NCI-H2107 treated with DMSO at 0.1 percent for 48 hours (cell line): ENCODE measurements around the gene AK5.

ENCODE experiments used
- DNase-seq: peaks from one replicate; lab custom pipeline; 2025; ENCODE audit not compliant: unreplicated experiment; lab: John Stamatoyannopoulos, UW

The AK5 gene

GRCh38 chr1:77350012-77350770, 68.4 kb downstream of the AK5 start:
- no peak for DNase-seq

DNA sequence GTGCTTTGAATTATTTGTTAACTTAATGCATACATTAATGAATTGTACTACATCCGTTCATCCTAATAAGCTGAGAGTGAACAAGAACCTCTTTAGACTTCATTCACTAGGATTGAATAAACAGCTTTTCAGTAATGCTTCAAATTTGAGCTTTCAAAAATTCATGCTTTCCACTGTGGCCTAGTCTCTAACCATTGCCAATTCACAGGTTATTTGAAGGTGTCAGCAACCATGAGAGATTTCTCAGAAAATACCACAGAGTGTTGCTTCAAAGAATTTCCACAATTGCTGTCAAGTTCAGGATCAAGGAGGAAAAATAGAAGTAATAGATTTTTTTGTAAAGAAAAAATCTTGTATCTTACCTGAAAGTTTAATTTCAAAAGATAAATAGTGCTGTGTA, 72.7 kb downstream of the AK5 start:
- DNase-seq: no peak

DNA sequence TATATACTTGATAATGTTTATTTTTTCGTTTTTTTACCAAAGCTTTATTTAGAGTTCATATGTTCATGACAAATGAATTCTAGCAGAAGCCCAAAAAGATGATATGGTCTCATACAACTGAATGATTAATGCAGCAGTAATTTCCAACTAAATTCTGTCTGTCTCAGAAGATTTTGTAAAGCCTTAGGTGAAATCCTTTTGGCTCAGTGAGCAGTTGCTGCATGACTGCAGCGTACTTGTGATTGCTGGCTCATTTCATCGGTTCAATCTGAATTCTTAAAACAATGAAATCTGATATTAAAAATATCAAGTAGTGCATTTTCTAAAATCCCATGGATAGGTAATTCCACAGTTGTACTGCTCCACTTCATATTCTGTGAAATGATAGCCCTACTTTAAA, 73.2 kb downstream of the AK5 start:
- no peak for DNase-seq

GRCh38 chr1:77356136-77356535, 74.3 kb downstream of the AK5 start:
- DNase-seq: no peak

GRCh38 chr1:77360256-77360655, 78.4 kb downstream of the AK5 start:
- no peak for DNase-seq

DNA sequence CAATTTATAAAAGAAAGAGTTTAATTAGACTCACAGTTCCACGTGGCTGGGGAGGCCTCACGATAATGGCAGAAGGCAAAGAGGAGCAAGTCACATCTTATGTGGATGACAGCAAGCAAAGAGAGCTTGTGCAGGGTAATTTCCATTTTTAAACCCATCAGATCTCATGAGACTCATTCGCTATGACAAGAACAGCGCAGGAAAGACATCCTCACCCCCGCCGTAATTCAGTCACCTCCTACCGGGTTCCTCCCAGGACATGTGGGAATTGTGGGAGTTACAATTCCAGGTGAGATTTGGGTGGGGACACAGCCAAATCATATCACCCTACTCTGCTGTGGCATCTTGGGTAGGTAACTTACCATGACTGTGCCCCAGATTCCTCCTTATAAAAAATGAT, 79.8 kb downstream of the AK5 start:
- DNase-seq: no peak

- DNase-seq: no peak
These were observed 88.3 kb downstream of the AK5 start for GRCh38 chr1:77370161-77370560.

DNA sequence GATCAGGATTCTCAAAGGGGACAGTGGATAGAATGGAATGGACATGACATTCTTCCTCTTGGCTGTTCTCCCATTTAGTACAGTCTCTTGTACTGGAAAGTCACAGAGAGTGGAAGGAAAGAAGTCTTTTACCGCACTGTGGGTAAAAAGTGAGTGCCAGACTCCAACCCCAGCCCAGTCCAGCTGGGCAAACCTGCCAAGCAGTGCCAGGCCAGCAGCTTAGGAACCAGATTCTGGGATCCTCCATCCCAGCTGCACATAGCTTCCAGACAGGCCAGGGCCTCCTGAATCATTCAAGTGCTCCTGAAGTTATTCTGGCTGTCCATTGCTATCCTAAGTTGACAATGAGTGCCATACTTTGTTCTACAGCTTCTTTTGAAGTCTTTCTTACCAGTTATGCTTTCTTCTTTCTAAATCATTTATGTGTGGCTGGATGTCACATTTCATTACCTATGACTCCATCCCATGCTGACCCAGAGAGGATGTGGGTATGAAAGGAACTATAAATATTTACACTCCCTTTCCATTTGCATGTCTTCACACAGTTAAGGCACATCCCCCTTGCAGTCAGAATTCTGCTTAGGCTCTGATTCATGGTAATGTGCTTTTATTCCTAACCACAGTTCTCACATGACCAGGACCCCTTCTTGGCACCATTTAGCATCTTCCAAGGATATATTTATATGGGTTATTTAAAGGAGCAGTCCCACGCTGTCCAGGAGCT, 88.9 kb downstream of the AK5 start:
- DNase-seq: no peak

DNA sequence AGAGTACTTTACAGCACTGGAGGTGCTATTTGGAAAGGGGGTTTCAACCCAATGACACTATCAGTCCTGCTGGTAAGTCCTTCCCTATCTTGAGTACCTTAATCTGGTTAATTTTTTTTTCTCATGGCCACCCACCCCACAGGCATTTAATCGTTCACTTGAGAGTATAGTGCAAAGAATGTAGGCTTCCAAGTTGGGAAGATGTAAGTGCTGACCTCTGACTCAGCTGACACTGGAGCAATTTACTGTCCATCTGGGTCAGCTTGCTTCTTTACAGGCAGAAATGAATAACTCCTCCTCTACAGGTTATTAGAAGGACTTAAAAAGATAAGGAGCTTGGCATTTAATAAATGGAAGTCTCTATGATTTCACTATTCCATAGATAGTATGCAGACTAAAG, 89.6 kb downstream of the AK5 start:
- no peak for DNase-seq

- no peak for DNase-seq
These were observed 91.9 kb downstream of the AK5 start for GRCh38 chr1:77373702-77374101.

DNA sequence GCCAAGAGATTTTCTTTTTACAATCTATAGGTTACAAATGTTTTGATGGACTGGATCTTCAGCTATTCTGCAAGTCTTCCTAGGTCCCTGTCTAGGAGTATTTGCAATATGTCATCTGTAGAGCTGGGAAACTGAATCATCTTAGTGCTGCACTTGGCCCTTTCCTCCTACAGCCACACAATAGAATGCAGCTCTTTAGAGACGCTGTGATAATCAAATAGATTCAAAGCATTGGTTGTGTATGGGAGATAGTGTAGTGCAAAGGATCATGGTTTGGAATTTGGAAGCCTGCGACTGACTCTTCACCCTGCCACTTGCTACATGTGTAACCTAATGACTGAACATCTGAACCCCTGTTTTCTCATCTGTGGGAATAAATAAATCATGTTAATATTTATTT, 93.7 kb downstream of the AK5 start:
- DNase-seq: no peak

- DNase-seq: no peak
These were observed 94.2 kb downstream of the AK5 start for GRCh38 chr1:77375990-77376389.

DNA sequence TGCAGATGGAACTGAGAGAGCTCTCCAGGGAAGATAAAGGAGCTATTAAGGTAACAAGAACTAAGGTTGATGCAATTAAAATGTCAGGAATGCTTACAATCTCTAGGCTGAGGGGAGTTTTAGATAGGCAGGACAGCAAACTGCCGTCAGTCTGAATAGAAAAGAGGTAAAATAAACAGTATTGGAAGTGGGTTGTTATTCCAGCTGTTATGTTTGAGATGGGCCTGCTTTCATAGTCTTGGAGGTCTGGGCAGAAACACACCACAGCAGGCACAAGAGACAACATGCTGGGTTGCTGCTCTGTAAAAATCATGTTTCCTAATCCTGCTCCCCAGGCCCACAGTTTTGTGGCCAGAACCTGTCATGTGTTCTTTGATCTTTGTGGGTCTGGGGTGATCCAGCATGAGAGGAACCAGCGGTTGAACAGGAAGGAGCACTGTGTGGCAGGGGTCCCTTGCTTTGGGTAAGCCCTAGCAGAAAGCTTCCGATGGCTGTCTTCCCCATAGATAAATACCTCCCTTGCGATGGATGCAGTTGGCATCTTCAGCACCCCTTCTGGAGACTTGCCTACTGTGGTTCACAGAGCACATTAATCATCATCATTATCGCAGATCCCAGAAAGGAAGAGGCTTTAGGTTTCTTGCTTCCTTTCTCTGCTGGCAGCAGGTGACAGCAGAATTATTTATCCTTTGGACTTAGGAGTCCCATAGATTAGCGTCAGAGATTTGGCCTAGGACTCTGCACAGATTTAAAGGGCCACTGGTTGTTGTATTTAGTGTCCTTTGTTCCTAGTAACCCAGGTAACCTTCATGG, 97.1 kb downstream of the AK5 start:
- no peak for DNase-seq

DNA sequence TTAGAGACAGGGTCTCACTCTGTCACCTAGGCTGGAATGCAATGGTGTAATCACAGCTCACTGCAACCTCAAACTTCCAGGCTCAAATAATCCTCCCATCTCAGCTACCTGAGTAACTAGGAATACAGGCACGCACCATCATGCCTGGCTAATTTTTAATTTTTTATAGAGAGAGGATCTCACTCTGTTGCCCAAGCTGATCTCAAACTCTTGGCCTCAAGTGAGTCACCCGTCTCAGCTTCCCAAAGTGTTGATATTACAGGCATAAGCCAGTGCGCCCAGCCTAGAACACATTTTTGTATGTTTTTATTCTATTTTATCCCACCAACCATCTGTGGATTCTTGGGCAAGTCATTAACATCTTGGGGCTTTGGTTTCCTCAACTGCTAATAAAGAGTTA, 100.5 kb downstream of the AK5 start:
- no peak for DNase-seq

- DNase-seq: no peak
These were observed 101.4 kb downstream of the AK5 start for GRCh38 chr1:77383236-77383635.

- DNase-seq: no peak
These were observed 103.7 kb downstream of the AK5 start for GRCh38 chr1:77385551-77385950.

DNA sequence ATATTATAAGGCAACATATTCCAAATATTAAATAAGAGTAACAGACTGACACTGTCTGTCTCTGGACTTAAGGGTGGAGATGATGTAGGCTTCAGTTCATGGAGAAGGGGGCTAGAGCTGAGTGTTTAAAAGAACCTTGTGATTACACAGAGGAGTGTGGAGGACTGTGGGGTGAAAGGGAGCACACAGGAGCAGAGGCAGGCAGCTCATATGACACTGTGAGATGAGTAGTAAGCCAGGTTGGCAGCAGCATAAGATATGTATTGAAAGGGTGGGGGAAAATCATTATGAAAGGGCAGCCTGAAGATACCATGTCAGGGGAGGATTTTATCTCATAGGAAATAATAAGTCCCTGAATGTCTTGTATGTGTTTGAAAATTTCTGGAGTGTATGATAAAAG, 104.5 kb downstream of the AK5 start:
- DNase-seq: no peak

- no peak for DNase-seq
These were observed 105.7 kb downstream of the AK5 start for GRCh38 chr1:77387553-77387952.

- no peak for DNase-seq
These were observed 106.8 kb downstream of the AK5 start for GRCh38 chr1:77388661-77389060.

GRCh38 chr1:77392486-77392885, 110.7 kb downstream of the AK5 start:
- DNase-seq: no peak

DNA sequence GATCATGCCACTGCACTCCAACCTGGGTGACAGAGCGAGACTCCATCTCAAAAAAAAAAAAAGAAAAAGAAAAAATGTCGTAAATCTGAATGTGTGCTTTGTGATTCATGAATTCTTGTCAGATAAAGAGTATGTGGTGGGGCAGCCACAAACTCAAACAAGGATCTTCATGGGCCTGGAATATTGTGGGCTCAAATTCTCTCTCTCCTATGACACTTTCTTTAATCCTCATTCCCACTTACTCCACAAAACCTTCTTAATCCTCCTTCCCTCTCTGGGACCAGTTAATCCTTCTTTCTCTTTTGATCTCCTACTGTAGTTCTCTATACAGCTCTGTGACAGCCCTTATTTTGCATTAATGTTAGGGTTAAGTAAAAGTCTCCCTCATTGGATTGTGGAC, 112.3 kb downstream of the AK5 start:
- no peak for DNase-seq

GRCh38 chr1:77395051-77395450, 113.2 kb downstream of the AK5 start:
- no peak for DNase-seq
